ENCODE measurements around the gene KDR.

KDR gene

DNA sequence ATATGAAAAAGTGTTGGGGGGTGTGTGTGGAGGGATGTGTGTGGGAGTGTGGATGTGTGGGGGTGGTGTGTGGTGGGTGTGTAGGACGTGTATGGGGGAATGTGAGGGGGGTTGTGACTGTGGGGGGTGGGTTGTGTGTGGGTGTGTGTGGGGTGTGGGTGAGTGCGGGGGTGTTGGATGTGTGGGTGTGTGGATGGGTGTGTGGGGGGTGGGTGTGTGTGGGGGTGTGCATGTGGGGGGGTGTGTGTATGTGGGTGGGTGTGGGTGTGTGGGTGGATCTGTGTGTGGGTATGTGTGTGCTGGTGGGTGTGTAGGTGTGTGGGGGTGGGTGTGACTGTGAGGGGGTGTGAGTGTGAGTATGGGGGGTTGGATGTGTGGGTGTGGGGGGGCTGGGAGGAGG lies 47.8 kb downstream of the KDR start:
- DNase-seq, result no peak

DNA sequence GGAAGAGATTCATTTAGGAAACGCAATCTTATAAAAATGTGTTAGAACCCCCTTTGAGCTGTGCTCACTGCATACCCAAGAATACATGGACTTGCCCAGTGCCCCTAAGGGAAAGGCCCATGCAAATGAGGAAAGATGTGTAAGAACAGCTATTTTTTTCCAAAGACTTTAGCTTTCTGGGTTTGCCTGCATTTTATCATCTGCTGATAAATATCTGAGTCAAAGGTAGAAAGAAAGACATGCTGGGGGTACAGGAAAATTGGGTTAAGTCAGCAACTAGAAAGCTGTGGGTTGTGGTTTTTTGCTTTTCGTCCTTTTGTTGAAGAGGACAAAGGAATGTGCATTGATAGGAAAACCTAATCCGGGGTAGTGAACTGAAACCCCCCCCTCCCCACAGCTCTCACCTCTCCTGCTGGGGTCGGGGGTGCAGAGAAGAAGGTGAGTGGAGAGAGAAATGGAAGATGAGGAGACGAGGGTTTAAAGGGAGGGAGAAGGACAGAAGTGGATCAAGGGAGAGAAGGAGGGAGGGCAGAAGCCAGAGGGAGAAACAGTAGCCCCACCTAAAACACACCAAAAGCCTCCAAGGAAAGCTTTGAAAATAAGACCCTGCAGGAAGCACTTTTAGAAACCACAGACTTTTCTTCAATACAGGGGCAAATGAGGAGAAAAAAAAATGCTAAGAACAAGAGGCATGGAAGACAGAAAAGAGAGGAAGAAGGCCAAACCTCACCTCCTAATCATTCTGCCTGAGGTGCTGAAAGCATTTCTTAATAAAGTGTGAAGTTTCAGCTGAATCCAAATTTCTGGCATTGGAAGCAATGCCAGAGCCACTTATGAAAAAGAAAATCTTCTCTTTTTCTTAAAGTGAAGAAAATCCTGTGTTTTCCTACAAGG lies 49.3 kb downstream of the KDR start:
- no peak for DNase-seq

DNA sequence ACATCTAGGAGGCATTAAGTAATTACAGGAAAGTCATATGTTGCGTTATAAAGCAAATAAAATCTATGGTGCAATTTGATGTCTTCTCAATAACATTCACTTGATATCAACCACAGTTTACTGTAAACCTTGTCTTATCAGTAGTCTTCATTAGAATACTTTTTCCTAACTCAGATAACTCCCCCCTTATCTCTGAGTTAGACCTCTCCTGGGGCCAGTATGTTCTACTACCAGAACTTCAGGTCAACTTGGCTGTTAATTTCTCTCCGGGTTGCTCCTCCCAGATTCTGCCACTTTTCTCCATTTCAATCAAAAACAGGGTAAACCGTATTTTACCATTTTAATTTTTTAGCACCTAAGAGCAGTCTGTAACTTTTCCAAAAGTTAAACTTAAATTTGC lies 50.0 kb downstream of the KDR start:
- DNase-seq, result no peak

DNA sequence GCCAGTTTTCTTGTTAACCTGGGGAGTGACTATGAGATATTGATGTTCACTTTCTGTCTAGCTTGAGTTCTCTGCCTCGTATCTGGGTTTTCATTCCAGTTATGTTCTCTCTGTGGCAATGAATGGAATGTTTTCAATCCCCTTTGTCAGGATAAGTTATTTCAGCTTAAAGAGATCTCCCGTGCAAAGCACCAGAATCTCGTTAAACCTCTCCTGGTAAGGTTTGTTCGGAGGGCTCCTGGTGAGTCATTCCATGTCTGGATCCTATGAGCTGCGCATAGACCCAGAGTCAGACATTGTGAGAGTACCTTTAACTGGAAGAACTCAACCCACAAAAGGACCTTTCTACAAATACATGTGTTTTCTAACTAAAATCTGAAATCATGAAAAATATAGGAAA lies 51.0 kb downstream of the KDR start:
- DNase-seq, result no peak

DNA sequence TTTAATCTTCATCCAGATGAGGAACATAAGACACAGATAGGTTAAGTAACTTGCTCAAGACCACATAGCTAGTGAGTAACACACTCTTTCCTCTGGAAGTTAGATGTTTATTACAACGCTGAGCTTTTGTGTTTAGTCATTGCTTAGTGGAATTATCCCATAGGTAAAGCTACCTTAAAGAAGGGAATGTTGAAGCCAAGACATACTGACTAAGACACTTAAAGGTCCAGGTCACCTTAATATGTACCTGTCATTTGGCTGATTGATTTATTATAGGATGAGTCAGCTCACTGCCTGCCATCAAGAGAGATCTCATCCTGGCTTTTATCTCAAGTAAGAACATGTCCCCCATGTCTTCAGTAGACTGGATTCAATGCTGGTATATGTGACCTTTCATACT lies 53.4 kb downstream of the KDR start:
- DNase-seq, result no peak

DNA sequence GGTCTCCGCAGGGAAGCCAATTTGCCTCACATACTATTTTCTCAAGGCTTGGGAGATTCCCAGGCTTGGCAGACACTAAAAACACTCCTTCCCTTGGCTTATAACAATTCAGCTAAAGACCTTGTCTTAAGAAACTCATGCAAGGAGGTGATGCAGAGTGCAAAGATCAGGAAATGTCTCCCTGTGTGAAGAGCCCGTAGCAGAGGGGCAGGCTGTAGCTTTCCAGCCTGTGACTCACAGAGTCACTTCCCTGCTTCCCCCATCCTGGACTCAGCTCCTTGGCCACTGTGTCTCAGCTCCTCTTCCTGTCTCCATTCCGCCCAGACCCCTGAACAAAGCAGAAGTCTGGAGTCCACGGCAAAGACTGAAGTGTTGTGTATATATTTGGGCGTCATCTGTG lies 56.1 kb downstream of the KDR start:
- DNase-seq, result no peak

DNA sequence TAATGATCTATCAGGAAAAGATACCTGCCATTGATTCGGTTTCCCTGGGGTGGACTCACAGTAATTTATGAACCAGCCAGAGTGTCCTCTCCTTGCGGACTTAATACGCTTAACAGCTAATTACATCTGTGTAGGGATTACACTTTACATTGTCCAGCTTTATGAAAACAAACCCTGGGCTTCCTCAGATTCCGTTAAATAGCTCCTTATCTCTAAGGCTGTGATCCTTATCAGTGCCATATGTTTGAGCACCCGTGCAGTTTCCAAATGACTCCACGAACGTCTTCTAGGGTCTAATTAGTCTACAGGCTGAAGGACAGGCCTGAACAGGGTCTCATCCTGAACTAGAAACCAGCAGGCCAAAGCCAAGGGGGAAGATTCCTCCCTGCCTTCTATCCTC lies 56.9 kb downstream of the KDR start:
- DNase-seq, result no peak

DNA sequence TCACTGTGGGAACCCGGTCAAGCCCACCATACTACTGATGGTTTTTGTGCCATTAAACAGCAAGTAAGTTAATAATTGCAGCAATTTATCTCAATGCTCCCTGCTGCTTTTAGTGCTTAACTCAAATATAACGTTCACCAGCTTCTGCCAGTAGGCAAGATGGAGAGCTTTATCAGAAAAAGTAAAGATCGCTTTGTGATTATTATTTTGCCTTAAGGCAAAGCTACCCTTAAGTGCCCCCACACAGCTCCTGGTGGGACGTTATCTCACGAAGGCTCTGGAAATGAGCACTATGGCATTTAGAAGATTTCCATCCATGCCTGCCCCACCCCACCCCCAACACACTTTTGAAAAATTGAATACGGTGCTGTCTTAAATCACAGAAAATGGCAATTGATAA lies 59.4 kb downstream of the KDR start:
- DNase-seq, result no peak

DNA sequence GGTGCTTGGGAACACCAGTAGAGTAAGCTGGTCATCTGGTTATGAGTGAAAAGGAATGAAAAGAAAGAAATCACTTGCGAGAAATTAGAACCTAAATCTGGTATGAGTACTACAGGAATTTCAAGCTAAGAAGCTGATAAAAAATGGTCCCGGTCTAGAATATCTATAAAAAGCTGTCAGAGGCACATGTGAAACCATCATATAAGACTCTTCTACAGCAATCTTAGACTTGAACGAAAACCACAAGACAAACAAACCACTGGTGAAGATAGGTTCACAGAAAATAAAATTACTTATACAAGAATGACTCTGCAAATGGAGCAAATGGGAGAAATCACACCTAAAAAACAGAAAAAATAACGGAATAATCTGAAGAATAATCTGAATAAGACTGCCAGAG lies 69.9 kb downstream of the KDR start:
- DNase-seq, result no peak

DNA sequence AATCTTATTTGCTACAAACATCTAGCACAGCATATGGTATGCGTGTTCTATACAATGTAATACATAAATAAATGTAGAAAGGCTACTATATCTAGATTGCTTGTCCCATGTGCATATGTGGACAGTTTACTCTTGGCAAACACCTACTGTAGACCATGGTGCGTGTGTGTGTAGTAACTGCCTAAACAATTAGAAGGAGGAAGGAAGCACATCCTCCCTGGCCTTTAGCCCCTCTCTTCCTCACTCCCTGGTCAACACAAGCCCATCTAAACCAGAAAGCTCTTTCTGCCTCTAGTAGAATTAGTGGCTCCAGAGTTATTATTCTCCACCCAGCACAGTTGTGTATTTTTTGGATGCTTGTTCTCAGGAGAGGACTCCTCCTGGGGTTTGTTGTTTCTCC lies 73.9 kb downstream of the KDR start:
- no peak for DNase-seq

DNA sequence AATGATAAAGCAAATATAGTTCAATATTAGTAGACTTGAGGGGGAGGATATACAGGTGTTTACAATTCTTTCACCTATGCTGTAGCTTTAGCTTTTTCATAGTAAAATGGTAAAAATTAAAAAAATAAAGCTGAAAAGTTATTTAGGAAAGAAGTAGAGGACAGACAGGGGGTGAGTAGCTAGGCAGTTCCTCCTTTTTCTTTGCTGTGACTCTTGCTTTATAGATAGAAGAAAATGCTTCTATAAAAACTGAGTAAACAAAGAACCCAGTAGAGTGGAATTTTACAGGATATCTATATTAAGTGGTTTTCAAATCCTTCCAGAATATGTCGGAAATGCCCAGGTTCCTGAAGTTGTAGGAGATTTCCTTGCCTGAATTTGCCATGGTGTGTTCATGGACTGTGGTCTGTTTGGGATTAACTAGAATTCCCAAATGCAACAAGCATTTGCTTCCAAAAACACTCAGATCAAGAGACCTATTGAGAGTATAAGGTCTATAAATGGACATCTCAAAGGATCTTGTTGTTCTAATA lies 74.9 kb downstream of the KDR start:
- no peak for DNase-seq

DNA sequence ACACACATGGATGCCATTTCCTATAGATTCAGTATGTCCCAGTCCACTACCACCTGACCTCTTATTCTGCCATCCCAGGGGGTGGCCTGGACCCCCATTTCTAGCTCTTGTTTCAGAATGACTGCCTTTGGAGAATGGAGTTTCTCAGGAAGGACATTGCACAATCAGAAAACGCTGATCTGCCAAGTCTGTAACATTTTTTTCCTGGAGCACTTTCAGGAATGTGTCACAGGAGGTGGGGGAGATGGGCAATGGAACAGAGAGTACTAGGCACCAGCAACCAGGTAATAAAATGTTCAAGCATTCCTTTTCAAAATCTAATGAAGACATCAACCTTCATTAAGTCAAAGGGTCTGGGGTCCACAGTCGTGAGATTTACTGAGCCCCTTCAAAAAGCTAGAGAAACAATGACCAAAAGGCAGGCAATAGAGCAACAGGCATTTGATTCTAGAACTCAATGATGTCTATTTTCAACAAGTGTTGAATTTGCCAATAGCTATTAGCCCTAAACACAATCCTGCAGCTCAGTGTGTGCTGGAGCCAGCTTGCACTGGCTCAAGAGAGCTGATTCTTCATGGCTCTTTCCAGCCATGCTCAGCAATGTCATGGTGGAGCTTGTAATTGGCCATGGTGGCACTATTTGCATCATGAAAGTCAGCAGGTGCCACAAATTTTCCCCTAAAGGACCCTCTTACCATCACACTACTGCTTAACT lies 87.1 kb downstream of the KDR start:
- DNase-seq, result no peak

DNA sequence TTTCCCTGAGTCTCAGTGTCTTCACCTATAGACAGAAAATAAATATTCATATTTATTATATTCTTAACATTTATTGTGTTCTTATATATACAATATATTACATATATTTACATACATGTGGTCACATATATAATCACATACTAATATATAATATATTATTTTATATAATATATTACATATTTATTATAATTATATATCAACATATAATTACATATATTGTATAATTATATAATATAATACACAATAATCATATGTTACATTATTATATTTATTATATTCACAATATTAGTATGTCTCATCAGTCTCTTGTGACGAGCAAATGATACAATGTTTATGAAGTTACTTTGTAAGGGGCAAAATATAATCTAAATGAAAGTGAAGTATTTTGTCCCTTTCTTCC lies 87.7 kb downstream of the KDR start:
- DNase-seq, result no peak

DNA sequence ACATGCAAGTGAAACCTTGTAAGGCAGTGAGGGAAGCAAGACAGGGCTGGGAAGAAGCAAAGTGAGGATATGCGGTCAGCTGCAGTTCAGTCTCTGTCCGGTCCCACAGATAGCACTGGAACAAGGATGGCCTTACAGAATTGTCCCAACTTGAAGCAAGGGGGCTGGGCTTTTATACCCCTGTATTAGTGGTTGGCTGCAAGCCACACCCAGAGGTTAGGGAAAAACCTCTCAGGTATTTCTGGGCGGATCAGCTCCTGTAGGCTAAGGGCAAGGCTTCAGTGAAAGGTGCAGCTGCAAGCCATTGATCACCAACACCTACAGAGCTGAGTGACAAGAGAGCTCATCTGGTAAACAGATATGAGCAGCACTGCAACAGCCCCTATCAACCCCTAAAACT lies 89.0 kb downstream of the KDR start:
- DNase-seq, result no peak

DNA sequence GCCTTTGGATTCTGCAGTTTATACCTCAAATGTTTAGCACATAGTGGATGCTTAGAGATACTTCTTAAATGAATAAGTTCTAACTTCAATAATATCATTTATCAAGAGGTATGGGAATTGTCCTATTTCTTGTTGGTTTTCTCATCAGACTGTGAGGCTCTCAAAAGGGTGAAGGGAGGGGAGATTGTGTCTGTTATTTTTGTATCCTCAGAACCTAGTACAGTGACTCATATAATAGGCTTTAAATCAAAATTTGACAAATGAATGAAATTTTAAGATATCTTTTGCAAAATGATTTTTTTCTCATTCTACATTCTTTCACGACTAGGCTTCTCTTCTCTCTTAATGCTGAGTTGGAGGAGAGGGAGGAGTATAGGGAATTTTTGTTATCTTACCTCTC lies 89.5 kb downstream of the KDR start:
- no peak for DNase-seq

DNA sequence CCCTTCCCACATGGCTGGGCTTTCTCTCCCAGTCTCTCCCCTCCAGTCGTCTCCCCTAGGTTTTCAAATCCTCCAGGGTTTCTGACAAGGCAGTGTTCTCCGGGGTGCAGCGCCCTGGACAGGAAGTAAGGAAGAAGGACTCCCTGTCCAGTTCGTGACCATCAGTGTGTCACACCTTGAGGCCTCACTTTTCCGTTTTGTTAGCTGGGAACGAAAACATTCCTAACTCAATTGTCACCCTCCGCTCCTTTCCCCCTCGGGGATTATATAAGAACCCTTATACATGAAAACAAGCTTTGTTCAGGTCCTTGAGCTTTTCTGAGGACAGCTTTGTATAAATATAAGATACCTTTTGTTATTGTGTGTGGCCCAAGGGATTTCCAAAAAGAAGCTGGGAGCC lies 92.1 kb downstream of the KDR start:
- no peak for DNase-seq

DNA sequence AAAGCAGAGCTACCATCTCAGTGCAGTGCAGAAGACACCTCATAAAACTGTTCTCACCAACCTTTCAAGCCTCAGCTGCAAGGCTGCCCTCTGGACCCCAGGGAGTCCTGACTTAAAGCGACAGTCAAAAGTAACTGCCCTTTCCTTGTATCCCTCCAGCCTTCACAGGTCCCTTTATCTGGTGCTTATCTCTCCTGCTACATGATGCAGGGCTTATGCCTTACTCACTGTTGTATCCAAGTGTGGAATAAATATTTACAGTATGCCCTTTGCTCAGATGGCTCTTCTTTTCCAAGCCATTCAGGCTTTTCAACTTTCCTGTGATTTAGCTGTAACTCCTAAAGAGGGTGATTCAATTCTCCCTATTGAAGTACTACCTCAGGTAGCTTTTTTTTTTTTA lies 92.6 kb downstream of the KDR start:
- DNase-seq, result no peak

DNA sequence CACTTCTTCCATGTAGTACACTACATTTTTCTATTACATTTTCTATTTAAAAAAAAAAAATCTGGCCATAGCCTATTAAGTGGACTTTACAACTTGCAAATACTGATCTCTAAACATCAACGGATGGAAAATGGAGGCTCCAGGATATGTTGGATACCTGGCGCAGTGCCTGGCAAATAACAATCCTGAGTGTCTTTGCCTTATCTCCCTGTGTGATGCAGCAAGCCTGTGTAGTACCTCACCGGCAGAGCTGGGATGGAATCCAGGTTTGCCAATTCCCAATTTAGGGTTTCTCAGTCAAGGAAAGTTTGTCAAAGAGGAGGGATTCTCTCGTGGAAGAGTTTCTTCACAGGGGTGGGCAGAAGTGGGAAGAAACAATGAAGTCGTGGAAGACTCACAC lies 93.2 kb downstream of the KDR start:
- no peak for DNase-seq

DNA sequence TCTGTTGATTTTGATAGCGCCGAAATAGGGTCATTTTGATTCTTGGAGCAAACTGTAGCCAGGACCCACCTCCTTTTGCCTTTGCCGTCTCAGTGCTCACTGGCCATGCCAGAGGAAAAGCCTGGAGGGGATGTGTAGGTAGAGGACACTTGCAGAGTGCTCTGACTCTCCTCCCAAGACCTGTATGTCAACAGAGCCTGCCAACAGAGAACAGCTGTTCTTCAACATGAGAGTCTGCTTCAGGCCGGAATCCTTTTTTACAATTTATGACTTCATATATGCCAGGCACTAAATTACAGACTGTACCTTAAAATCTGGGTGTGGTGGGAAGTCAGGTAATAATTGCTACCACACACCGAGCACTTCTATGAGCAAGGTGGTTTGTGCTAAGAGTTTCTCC lies 94.2 kb downstream of the KDR start:
- DNase-seq, result no peak

DNA sequence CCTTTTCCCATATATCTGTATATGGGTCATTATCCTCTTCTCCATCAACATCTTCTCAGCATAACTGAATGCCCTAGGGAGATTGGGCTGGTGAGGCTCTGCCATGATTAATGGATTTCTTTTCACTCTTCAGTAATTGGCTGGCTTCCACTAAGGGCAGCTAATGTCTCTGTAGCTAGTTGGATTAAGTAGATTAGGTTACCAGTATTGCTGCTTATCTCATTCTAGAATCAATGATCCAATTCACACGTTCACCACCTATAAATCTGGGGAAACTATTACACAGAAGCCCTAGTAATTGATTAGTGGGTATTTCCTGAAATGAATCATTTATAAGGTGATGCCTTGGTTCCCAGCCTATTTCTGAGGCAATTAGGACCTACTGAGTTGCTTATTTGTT lies 94.8 kb downstream of the KDR start:
- DNase-seq, result no peak

DNA sequence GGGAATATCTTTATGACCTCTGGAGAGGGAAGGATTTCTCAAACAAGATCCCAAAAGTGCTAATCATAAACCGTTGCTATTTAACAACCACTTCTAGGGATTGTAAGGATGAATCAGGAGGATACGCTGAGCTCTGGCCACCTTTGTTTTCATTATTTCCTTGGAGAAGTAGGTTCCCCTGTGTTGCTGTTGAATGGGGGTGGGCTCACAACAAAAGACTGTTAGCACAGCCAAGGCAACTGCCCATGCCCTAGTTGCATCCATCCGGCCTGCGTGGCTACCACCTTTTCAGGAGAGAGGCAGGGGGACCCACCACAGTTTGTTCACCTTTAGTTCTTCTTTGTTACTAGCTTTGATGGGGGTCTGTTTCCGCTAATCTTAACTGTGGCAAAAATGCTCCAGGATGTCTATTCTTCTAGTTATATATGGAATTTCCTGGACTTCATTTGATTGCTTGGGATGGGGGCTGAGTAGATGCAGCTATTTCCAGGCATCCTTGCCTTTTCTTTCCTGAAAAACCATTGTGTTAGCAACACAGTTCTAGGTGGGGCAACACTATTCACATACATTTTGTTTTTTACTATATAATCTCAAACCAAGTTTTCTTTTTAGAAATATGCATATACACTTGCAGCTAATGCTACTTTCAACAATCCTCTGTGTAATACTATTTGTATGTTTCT lies 95.4 kb downstream of the KDR start:
- DNase-seq, result no peak

DNA sequence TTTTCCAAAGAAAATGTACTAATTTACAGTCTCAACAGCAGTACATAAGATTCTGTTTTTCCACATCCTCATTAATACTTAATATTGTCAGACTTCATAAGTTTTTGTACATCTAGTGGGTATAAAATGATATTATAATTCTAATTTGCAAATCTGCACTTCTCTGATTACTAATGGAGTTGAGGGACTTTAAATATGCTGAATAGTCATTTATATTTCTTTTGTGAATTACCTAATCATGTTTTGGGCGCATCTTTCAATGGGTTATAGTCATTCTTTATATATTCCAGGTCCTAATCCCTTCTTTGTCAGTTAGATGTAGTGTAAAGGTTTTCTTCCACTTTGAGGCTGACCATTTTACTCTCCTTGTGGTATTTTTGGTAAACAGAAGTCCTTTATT lies 96.1 kb downstream of the KDR start:
- DNase-seq, result no peak

Measured in CD4-positive, alpha-beta T cell treated with Interleukin-10 for 1 hour (primary cell).